HCT116 (cell line): ENCODE results near the gene RNF32. TPM values are rescaled to one million over a fixed set of nuclear protein-coding genes. Genes with fewer than 3 reads are reported as not detected.

ENCODE experiments used
- ATAC-seq: fragments of 200-7000 bp; cut with Tn5 transposase; 2 replicates; pipeline ENCODE4 v1.9.1; 2020; ENCODE audit warnings: mild to moderate bottlenecking, moderate library complexity
- BruUV-seq: library from RNA; stranded (reverse); fragments of 400-500 nt; replicated peaks from 2 replicates; lab custom pipeline; 2021; lab: Mats Ljungman, UMichigan
- CTCF ChIA-PET: fragments of 300-600 bp; sonication (Branson Sonifier 250); formaldehyde crosslinking; loops from one replicate; lab custom pipeline; 2021; ENCODE audit warnings: antibody characterized with exemption; lab: Charles Lee
- POLR2A ChIA-PET: fragments of 300-600, 350-600 bp; sonication (Branson Sonifier 250); formaldehyde crosslinking; loops from one replicate; lab custom pipeline; 2021; ENCODE audit warnings: antibody characterized with exemption; lab: Charles Lee
- RAD21 ChIA-PET, 2 experiments: fragments of 300-600 bp; sonication (Branson Sonifier 250); formaldehyde crosslinking; loops; one replicate each; lab custom pipeline; 2023; ENCODE audit warnings: low total read pairs in 2 of 2; ENCODE audit not compliant: uncharacterized antibody in 2 of 2, unreplicated experiment in 2 of 2, low non-redundant PET in 1 of 2; lab: Charles Lee
- DNase-seq: peaks from one replicate; pipeline ENCODE4 v3.0.0-alpha.2; 2010; ENCODE audit warnings: low read depth, low spot score
- H2AFZ ChIP-seq: fragments of 200-600 bp; shearing (Covaris generic), sonication (generic); 2 replicates; pipeline ENCODE4 v1.6.1; 2017; ENCODE audit warnings: low read depth, mixed run types, mixed read lengths, antibody characterized with exemption, low read length; ENCODE audit not compliant: poor library complexity, severe bottlenecking
- H3K27ac ChIP-seq: 2 replicates; pipeline ENCODE4 v1.5.1; 2012; ENCODE audit warnings: low read depth, low read length
- H3K27me3 ChIP-seq: fragments of 200-600 bp; sonication (generic); 2 replicates; pipeline ENCODE4 v1.6.1; 2016; ENCODE audit warnings: mixed run types, low read length, mixed read lengths; ENCODE audit not compliant: insufficient read depth
- H3K36me3 ChIP-seq, 2 experiments: fragments of 200-500 bp in 1 of 2; fragments of 200-600 bp in 1 of 2; sonication (Bioruptor generic) in 1 of 2; sonication (generic) in 1 of 2; 2 replicates each; pipeline versions ENCODE4 v1.5.1 to v1.6.1; 2014 to 2016; ENCODE audit warnings: low read length in 2 of 2, inconsistent platforms in 1 of 2, mixed read lengths in 1 of 2, mixed run types in 1 of 2; ENCODE audit not compliant: insufficient read depth in 2 of 2, control insufficient read depth in 1 of 2
- H3K4me1 ChIP-seq, 2 experiments: fragments of 200-600 bp in 1 of 2; sonication (generic) in 1 of 2; 2 replicates each; pipeline versions ENCODE4 v1.5.1 to v1.6.1; 2012 to 2017; ENCODE audit warnings: low read length in 2 of 2, inconsistent platforms in 1 of 2, mild to moderate bottlenecking in 1 of 2, mixed read lengths in 1 of 2, mixed run types in 1 of 2, moderate library complexity in 1 of 2; ENCODE audit not compliant: insufficient read depth in 2 of 2, control insufficient read depth in 1 of 2
- H3K4me2 ChIP-seq: fragments of 200-600 bp; sonication (generic); 2 replicates; pipeline ENCODE4 v1.6.1; 2017; ENCODE audit warnings: mixed run types, low read length, mixed read lengths
- H3K4me3 ChIP-seq, 2 experiments: fragments of 200-600 bp in 1 of 2; sonication (generic) in 1 of 2; replicated peaks in 1 of 2; 2 replicates each; pipeline ENCODE4 v1.5.1; 2011 to 2016; ENCODE audit warnings: low read length in 2 of 2, control low read depth in 1 of 2, low read depth in 1 of 2, mild to moderate bottlenecking in 1 of 2, mixed read lengths in 1 of 2, mixed run types in 1 of 2
- H3K79me2 ChIP-seq: fragments of 200-600 bp; sonication (generic); 2 replicates; pipeline ENCODE4 v1.6.1; 2017; ENCODE audit warnings: mild to moderate bottlenecking, mixed run types, low read length, moderate library complexity, mixed read lengths; ENCODE audit not compliant: insufficient read depth
- H3K9ac ChIP-seq: fragments of 200-600 bp; sonication (generic); 2 replicates; pipeline ENCODE4 v1.6.1; 2016; ENCODE audit warnings: low read length, mixed read lengths
- H3K9me2 ChIP-seq: fragments of 200-600 bp; sonication (generic), shearing (Covaris generic); 2 replicates; pipeline ENCODE4 v1.6.1; 2017; ENCODE audit warnings: mixed run types, mild to moderate bottlenecking, moderate library complexity; ENCODE audit not compliant: insufficient read depth
- H3K9me3 ChIP-seq, 2 experiments: fragments of 200-500 bp in 1 of 2; fragments of 200-600 bp in 1 of 2; sonication (Bioruptor generic) in 1 of 2; sonication (generic) in 1 of 2; 2 replicates each; pipeline ENCODE4 v1.6.1; 2014 to 2017; ENCODE audit warnings: low read length in 2 of 2, mixed read lengths in 2 of 2, inconsistent platforms in 1 of 2, low read depth in 1 of 2, mild to moderate bottlenecking in 1 of 2, mixed run types in 1 of 2, moderate library complexity in 1 of 2; ENCODE audit not compliant: control insufficient read depth in 1 of 2, insufficient read depth in 1 of 2
- H4K20me1 ChIP-seq: fragments of 200-600 bp; sonication (generic), shearing (Covaris generic); 2 replicates; pipeline ENCODE4 v1.6.1; 2017; ENCODE audit warnings: mixed run types, mild to moderate bottlenecking, moderate library complexity; ENCODE audit not compliant: insufficient read depth
- ATF3 ChIP-seq: IDR thresholded peaks from 2 replicates; pipeline ENCODE4 v1.6.1; 2012
- CBX3 ChIP-seq: IDR thresholded peaks from 2 replicates; pipeline ENCODE4 v1.6.1; 2012; ENCODE audit warnings: low read depth
- CEBPB ChIP-seq: IDR thresholded peaks from 2 replicates; pipeline ENCODE4 v1.6.1; 2012; ENCODE audit warnings: low read depth
- CTCF ChIP-seq, 3 experiments: fragments of 200-600 bp in 1 of 3; sonication (generic) in 1 of 3; IDR thresholded peaks in 2 of 3; conservative IDR thresholded peaks in 1 of 3; 2 replicates each; pipeline ENCODE4 v1.5.1; 2012 to 2017; ENCODE audit warnings: low read depth in 2 of 3, low read length in 2 of 3, antibody characterized with exemption in 1 of 3, borderline replicate concordance in 1 of 3, control low read depth in 1 of 3, mild to moderate bottlenecking in 1 of 3, mixed read lengths in 1 of 3, mixed run types in 1 of 3, moderate library complexity in 1 of 3; ENCODE audit not compliant: insufficient read depth in 1 of 3
- FOSL1 ChIP-seq: IDR thresholded peaks from 2 replicates; pipeline ENCODE4 v1.6.1; 2012; ENCODE audit warnings: low read depth
- MAX ChIP-seq: IDR thresholded peaks from 2 replicates; pipeline ENCODE4 v1.6.1; 2012
- POLR2A ChIP-seq: IDR thresholded peaks from 2 replicates; pipeline ENCODE4 v1.7.0; 2011; ENCODE audit warnings: borderline replicate concordance; ENCODE audit not compliant: insufficient read depth, insufficient read length; ENCODE audit errors: extremely low read depth
- RAD21 ChIP-seq: IDR thresholded peaks from 2 replicates; pipeline ENCODE4 v1.6.1; 2012; ENCODE audit warnings: low read depth, mild to moderate bottlenecking
- SIN3A ChIP-seq: IDR thresholded peaks from 2 replicates; pipeline ENCODE4 v1.6.1; 2012; ENCODE audit warnings: low read depth
- SP1 ChIP-seq: IDR thresholded peaks from 2 replicates; pipeline ENCODE4 v1.6.1; 2012; ENCODE audit warnings: low read depth
- TCF7L2 ChIP-seq: IDR thresholded peaks from 2 replicates; pipeline ENCODE4 v1.7.0; 2011; ENCODE audit warnings: borderline replicate concordance, inconsistent platforms; ENCODE audit not compliant: insufficient read depth, insufficient read length; ENCODE audit errors: extremely low read depth
- YY1 ChIP-seq: IDR thresholded peaks from 2 replicates; pipeline ENCODE4 v1.6.1; 2011; ENCODE audit warnings: low read length, low read depth, moderate library complexity, mild to moderate bottlenecking; ENCODE audit not compliant: insufficient replicate concordance; ENCODE audit errors: extremely low read depth
- ZNF274 ChIP-seq: fragments of 200-500 bp; sonication (Bioruptor generic); IDR thresholded peaks from 2 replicates; pipeline ENCODE4 v1.6.1; 2014; ENCODE audit warnings: mild to moderate bottlenecking, low read depth, low read length, inconsistent platforms
- intact Hi-C: fragments of 100-400 bp; cut with micrococcal nuclease; formaldehyde crosslinking; loops from 2 replicates; pipeline ENCODE4 v1.10.0; 2022
- total RNA-seq: library from RNA; stranded (reverse); gene quantifications from one replicate; pipeline ENCODE4 v1.2.1, GENCODE V29; 2021; ENCODE audit not compliant: unreplicated experiment

Gene RNF32
- total RNA-seq, 1 experiment from 2014 or later: 3.4 TPM

- H3K9ac ChIP-seq: no peak overlapping the region
- ChIA-PET RAD21 (no interaction called here), POLR2A (no interaction called here)
- no peak for DNase-seq
- H3K27me3 ChIP-seq: no peaks in the 10 kb centered on the region
- H2AFZ ChIP-seq: no peak overlapping the region
- H3K9me2 ChIP-seq: no peaks in the 10 kb centered on the region
- no peaks in the 10 kb centered on the region for H4K20me1 ChIP-seq
- H3K4me3 ChIP-seq: no peak overlapping the region
- no peaks in the 10 kb centered on the region for H3K79me2 ChIP-seq
- no peak for TF ChIP-seq ATF3
- TF ChIP-seq TCF7L2: no peak
- TF ChIP-seq FOSL1: no peak
- no peak for TF ChIP-seq ZNF274
- no peak for TF ChIP-seq CBX3
- TF ChIP-seq SIN3A: no peak
- no peak for TF ChIP-seq POLR2A
- TF ChIP-seq CEBPB: no peak
- TF ChIP-seq, all 23 proteins: peak for 0
- no TSS peak for BruUV-seq
- no peaks in the 10 kb centered on the region for H3K36me3 ChIP-seq
- no peak overlapping the region for H3K27ac ChIP-seq
- H3K9me3 ChIP-seq: no peaks in the 10 kb centered on the region
- H3K4me2 ChIP-seq: no peak overlapping the region
- H3K4me1 ChIP-seq: no peaks in the 10 kb centered on the region
- no peak for ATAC-seq
- intact Hi-C loops: no loop called here
- CTCF ChIA-PET: no interaction called here
Measured at GRCh38 chr7:156666368-156667109, 26.0 kb downstream of the RNF32 start.

GRCh38 chr7:156667110-156667426 lies 26.5 kb downstream of the RNF32 start:
- H4K20me1 ChIP-seq: no peaks in the 10 kb centered on the region
- ATAC-seq (no peak), DNase-seq (no peak)
- H3K4me1 ChIP-seq: no peaks in the 10 kb centered on the region
- TF ChIP-seq YY1: no peak
- no peak for TF ChIP-seq RAD21
- TF ChIP-seq MAX: no peak
- TF ChIP-seq SP1: no peak
- no peak for TF ChIP-seq CTCF (IDR thresholded peaks at IDR 0.05 in 2 of 3, conservative IDR thresholded peaks at IDR 0.05 in 1 of 3; ENCODE audit: borderline replicate concordance in 1 of 3, insufficient read depth in 1 of 3, low read depth in 2 of 3, low read length in 2 of 3)
- TF ChIP-seq FOSL1: no peak
- no peak for TF ChIP-seq POLR2A
- intact Hi-C loops: no loop called here
- H3K4me3 ChIP-seq: no peak overlapping the region
- H3K9me3 ChIP-seq: no peaks in the 10 kb centered on the region
- ChIA-PET POLR2A (no interaction called here), RAD21 (no interaction called here), CTCF (no interaction called here)
- no peak overlapping the region for H2AFZ ChIP-seq
- no peaks in the 10 kb centered on the region for H3K9me2 ChIP-seq
- H3K27me3 ChIP-seq: no peaks in the 10 kb centered on the region
- H3K4me2 ChIP-seq: no peak overlapping the region
- no peak overlapping the region for H3K27ac ChIP-seq
- no peaks in the 10 kb centered on the region for H3K79me2 ChIP-seq
- H3K9ac ChIP-seq: no peak overlapping the region
- BruUV-seq: no TSS peak
- no peaks in the 10 kb centered on the region for H3K36me3 ChIP-seq
